ENCODE results near the gene DPEP1. TPM values are rescaled to one million over a fixed set of nuclear protein-coding genes. Genes with fewer than 3 reads are reported as not detected.
"Not testable (repeated sequence)": the region's sequence is repeated elsewhere in the genome, so short reads cannot be mapped to it uniquely, and the experiment has no call there.

The DPEP1 gene
- total RNA-seq, 2 donors from 2014 or later, result not detected

DNA sequence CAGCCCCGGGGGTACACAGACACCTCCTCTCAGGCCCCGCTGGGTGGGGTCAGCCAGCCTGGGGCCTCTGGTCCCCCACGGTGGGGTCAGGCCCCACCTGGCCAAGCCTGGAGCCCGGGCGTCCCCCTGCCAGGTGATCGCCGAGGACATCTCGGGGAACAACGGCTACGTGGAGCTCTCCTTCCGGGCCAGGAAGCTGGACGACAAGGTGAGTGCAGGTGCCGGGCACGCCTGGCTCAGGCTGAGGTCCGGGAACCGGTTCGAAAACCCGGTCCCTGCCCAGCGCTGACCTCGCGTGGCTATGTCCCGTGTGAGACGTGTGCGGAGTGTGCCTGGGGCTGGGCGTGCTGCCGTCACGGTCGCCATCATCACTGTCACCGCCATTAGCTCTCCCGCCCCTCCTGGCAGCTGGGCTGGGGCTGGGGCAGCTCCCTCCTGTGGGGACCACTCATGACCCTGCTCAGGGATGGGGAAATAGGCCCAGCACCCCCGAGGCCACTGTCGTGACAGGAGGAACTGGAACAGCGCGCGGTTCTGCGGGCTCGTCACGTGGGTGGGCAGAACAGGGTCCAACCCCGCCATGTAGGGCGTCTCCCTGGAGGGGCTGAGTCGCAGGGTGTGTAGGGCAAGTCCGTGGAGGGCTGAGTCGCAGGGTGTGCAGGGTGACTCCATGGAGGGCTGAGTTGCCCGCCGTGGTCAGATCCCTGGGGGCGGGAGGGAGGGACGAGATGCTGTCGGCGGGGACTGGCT lies 29.4 kb upstream of the DPEP1 start:
- no peaks in the 10 kb centered on the region for H3K9me3 ChIP-seq (ENCODE audit: control insufficient read depth, low read length, poor library complexity, severe bottlenecking)
- H3K4me3 Mint-ChIP-seq, result no peak overlapping the region
- no peak for ATAC-seq
- H3K27me3 Mint-ChIP-seq, result no peaks in the 10 kb centered on the region
- no peaks in the 10 kb centered on the region for H3K4me1 Mint-ChIP-seq
- H3K27ac Mint-ChIP-seq, result no peak overlapping the region
- no peaks in the 10 kb centered on the region for H3K36me3 Mint-ChIP-seq (ENCODE audit: low read depth)
- no peak for DNase-seq

DNA sequence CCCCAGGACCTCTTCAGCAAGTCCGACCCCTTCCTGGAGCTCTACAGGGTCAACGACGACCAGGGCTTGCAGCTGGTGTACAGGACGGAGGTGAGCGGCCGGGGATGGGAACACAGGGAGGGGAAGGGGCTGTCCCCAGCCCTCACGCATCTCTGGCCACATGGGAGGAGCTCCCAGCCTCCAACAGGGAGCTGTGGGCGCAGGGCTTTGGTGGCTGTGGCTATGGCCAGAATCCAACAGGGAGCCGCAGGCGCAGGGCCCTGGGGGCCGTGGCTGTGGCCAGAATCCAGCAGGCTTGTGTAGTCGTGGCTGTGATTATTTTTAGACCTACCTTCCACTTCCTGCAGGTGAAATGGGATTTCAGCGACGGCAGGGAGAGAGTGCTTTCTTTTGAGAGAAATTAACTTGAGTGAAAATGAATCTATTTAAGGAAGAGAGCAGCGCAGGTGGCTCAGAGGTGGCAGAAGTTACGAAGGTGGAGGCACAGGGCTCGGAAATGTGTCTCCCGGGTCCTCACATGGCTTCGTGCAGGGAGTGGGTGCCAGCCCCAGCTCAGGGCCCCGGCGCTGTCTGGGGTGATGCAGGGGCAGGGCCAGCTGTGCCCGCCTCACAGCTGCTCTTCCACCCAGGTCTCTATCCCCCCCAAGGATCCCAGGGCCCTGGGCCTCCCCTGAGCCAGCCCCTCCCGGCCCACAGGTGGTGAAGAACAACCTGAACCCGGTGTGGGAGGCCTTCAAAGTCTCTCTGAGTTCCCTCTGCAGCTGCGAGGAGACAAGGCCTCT lies 28.5 kb upstream of the DPEP1 start:
- no peak for DNase-seq
- ATAC-seq, result no peak
- Mint-ChIP-seq H3K4me3 (no peak overlapping the region), H3K27me3 (no peaks in the 10 kb centered on the region), H3K27ac (no peak overlapping the region), H3K36me3 (ENCODE audit: low read depth) (no peaks in the 10 kb centered on the region), H3K4me1 (no peaks in the 10 kb centered on the region)
- H3K9me3 ChIP-seq (ENCODE audit: control insufficient read depth, low read length, poor library complexity, severe bottlenecking), result no peaks in the 10 kb centered on the region

DNA sequence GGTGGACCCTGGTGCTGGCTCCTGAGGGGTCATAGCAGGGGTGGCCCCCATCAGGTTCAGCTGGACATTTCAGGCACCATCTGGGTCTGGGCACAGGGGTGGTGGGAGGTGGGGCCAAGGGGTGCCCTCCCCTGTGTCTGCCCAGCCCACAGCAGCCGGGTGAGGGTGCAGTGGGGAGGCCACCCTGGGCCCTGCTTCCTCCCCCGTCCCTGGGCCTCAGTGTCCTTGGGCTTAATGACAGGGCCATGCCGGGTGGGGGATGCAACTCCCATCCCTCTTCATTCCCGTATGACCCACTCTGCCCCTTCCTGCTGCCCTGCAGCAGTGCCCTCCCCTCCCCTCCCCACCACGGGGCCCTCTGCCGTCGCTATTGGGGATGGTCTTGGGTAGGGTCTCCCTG lies 27.2 kb upstream of the DPEP1 start:
- no peaks in the 10 kb centered on the region for H3K36me3 Mint-ChIP-seq (ENCODE audit: low read depth)
- H3K4me3 Mint-ChIP-seq, result no peak overlapping the region
- ATAC-seq (no peak), DNase-seq (no peak)
- peak overlapping the region; percentile 34 for H3K27ac Mint-ChIP-seq
- H3K27me3 Mint-ChIP-seq, result no peaks in the 10 kb centered on the region
- no peaks in the 10 kb centered on the region for H3K4me1 Mint-ChIP-seq
- H3K9me3 ChIP-seq (ENCODE audit: control insufficient read depth, low read length, poor library complexity, severe bottlenecking), result no peaks in the 10 kb centered on the region

DNA sequence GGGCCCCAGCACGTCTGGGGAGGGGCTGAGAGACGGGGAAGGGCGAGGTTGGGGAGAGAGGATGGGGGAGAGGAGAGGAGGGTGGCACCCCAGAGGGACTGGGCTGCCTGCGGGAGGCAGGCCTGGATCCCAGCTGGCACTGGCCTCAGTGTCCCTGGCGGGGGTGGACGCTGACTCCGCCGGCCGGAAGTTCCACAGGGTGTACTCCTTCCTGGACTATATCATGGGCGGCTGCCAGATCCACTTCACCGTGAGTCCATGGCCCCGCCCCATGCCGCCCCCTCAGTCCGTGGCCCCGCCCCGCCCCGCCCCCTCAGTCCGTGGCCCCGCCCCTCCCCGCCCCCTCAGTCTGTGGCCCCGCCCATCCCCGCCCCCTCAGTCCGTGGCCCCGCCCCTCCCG lies 26.6 kb upstream of the DPEP1 start:
- ATAC-seq, result peak; percentile 42
- H3K27ac Mint-ChIP-seq, result peak overlapping the region; percentile 34
- H3K27me3 Mint-ChIP-seq, result no peaks in the 10 kb centered on the region
- no peak overlapping the region for H3K4me3 Mint-ChIP-seq
- H3K9me3 ChIP-seq (ENCODE audit: control insufficient read depth, low read length, poor library complexity, severe bottlenecking), result no peaks in the 10 kb centered on the region
- H3K4me1 Mint-ChIP-seq, result no peaks in the 10 kb centered on the region
- H3K36me3 Mint-ChIP-seq (ENCODE audit: low read depth), result no peaks in the 10 kb centered on the region
- DNase-seq, result peak in 1 of 3 donors; percentile 31

DNA sequence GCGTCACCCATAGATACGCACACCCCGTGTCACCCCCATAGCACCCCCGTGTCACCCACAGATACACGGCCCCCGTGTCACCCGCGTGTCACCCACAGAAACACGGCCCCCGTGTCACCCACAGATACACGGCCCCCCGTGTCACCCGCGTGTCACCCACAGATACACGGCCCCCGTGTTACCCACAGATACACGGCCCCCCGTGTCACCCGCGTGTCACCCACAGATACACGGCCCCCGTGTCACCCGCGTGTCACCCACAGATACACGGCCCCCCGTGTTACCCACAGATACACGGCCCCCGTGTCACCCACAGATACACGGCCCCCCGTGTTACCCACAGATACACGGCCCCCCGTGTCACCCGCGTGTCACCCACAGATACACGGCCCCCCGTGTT lies 25.8 kb upstream of the DPEP1 start:
- H3K4me1 Mint-ChIP-seq; H3K9me3 ChIP-seq (ENCODE audit: control insufficient read depth, low read length, poor library complexity, severe bottlenecking): not testable (repeated sequence)

DNA sequence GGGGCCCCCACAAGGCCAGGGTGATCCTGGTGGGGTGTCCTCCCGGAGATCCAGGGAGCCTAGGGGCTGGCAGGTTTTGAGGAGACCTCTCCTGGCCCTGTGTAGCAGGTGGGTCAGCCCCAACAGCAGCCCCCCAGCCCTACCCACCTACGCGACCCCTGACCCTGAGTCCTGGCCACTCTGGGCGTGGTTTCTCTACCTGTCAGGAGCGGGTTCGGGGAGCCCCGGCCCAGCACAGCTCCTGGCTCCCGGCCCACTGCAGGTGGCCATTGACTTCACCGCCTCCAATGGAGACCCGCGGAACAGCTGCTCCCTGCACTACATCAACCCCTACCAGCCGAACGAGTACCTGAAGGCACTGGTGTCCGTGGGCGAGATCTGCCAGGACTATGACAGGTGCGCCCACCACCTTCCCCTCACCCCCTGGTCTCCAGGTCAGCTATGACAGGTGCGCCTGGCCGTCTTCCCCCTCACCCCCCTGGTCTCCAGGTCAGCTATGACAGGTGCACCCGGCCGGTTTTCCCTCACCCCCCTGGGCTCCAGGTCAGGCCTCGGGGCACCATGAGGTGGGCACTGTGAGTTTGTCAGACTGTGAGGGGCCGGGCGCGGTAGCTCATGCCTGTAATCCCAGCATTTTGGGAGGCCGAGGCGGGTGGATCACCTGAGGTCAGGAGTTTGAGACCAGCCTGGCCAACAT lies 24.9 kb upstream of the DPEP1 start:
- H3K9me3 ChIP-seq (ENCODE audit: control insufficient read depth, low read length, poor library complexity, severe bottlenecking), result no peaks in the 10 kb centered on the region
- Mint-ChIP-seq H3K27ac (no peak overlapping the region), H3K36me3 (ENCODE audit: low read depth) (no peaks in the 10 kb centered on the region), H3K4me3 (no peak overlapping the region), H3K27me3 (no peaks in the 10 kb centered on the region), H3K4me1 (peaks cover 3% of the 10 kb centered on the region)
- ATAC-seq (no peak), DNase-seq (no peak)

More for the DNA sequence above, 25.8 kb upstream of the DPEP1 start:
- not testable (repeated sequence) for H3K4me3 Mint-ChIP-seq; DNase-seq; H3K36me3 Mint-ChIP-seq (ENCODE audit: low read depth); H3K27me3 Mint-ChIP-seq; H3K27ac Mint-ChIP-seq; ATAC-seq

DNA sequence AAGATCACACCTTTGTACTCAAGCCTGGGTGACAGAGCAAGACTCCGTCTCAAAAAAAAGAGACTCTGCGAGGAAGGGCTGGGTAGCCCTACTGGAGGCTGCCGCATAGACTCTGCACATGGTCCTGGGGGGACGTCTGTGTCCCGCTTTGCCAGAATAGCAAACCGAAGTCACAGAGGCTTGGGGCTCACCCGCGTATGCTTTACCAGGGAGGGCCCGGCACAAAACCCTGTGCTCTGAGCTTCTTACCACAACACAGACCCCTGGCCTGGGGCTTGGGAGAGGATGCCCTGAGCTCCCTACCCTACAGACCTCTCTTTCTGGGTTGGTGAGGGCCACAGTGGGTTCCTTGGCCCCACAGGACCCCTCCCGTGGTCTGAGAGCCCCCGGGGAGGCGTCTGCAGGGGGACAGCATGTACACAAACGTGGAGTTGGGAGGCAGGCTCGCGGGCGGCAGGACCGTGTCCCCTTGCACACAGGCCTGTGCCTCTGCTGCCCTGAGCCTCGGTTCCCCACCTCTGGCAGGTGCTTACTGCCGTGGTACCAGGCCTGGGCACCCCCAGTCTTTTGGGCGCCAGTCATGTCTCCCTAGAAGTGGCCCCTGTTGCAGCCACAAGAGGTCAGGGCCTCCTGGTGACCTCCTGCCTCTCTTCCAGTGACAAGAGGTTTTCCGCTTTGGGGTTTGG lies 24.1 kb upstream of the DPEP1 start:
- no peaks in the 10 kb centered on the region for H3K36me3 Mint-ChIP-seq (ENCODE audit: low read depth)
- no peaks in the 10 kb centered on the region for H3K27me3 Mint-ChIP-seq
- no peak for ATAC-seq
- no peaks in the 10 kb centered on the region for H3K9me3 ChIP-seq (ENCODE audit: control insufficient read depth, low read length, poor library complexity, severe bottlenecking)
- no peak overlapping the region for H3K27ac Mint-ChIP-seq
- H3K4me1 Mint-ChIP-seq, result peaks cover 10% of the 10 kb centered on the region
- DNase-seq, result no peak
- no peak overlapping the region for H3K4me3 Mint-ChIP-seq

DNA sequence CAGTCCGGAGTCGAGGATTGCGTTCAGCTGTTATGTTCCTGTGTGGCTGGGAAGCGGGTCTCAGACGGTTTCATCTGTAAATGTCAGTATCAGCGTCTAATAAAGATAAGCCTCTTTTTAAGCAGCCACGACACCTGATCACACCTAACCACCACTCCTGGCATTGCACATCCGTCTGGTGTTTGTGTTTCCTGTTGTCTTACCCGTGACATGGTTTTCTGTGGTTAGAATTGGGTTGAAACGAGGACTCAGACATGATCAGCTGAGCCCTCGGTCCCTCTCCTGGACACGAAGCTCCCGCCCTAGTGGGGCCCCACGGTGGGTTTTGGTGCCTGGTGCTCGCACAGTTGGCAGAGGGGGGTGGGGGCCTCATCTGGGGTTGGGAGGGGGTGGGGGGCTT lies 19.6 kb upstream of the DPEP1 start:
- H3K4me3 Mint-ChIP-seq, result peak overlapping the region; percentile 82
- peaks cover 14% of the 10 kb centered on the region for H3K4me1 Mint-ChIP-seq
- no peaks in the 10 kb centered on the region for H3K36me3 Mint-ChIP-seq (ENCODE audit: low read depth)
- no peaks in the 10 kb centered on the region for H3K9me3 ChIP-seq (ENCODE audit: control insufficient read depth, low read length, poor library complexity, severe bottlenecking)
- DNase-seq, result peak; percentile 21 to 47 (median 34)
- H3K27me3 Mint-ChIP-seq, result no peaks in the 10 kb centered on the region
- peak; percentile 97 for ATAC-seq
- peak overlapping the region; percentile 95 for H3K27ac Mint-ChIP-seq

DNA sequence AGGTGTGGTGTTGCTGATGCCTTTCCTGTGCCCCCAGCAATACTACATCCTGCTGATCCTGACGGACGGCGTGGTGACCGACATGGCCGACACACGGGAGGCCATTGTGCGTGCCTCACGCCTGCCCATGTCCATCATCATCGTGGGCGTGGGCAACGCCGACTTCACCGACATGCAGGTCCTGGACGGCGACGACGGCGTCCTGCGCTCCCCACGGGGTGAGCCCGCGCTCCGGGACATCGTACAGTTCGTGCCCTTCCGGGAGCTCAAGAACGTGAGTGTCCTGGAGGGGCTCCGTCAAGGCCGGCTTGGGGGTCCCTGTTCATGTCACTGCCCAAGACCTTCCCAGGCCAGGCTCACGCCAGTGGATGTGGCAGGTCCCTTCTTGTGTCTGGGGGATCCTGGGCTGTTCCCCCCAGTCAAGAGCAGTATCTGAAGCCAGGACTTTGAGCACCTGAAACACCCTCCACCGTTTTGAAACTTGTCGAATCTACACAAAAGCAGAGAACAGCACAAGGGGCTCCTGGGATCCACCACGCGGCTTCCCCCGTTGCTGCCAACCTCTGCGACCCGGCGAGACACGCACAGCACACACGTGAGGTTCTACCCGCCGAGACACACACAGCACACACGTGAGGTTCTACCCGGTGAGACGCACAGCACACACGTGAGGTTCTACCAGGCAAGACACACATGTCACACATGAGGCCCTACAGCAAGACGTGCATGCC lies 17.9 kb upstream of the DPEP1 start:
- Mint-ChIP-seq H3K4me1 (peaks cover 17% of the 10 kb centered on the region), H3K36me3 (ENCODE audit: low read depth) (no peaks in the 10 kb centered on the region), H3K27ac (no peak overlapping the region), H3K4me3 (no peak overlapping the region), H3K27me3 (no peaks in the 10 kb centered on the region)
- ATAC-seq (no peak), DNase-seq (no peak)
- no peaks in the 10 kb centered on the region for H3K9me3 ChIP-seq (ENCODE audit: control insufficient read depth, low read length, poor library complexity, severe bottlenecking)

DNA sequence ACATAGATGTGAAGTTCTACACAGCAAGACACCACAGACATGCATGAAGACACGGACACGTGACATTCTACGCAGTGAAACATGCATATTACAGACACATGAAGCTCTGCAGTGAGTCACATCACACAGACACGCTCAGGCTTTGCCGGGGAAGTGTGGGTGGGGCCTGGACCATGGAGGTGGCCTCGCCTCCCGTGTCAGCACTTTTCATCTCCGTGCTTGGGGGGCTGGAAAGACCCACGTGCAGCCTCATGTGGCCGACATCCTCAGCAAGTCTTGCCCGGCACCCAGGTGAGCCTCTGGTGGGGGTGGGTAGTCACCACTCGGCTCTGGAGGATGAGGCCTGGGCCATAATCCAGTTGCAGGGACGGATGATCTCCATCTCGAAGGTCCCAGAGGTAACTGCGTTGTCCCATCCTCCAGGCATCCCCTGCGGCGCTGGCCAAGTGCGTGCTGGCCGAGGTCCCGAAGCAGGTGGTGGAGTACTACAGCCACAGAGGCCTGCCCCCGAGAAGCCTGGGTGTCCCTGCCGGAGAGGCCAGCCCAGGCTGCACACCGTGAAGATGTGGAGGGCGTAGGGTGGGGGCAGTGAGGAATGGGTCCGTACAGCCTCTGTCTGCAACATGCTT lies 17.3 kb upstream of the DPEP1 start:
- no peaks in the 10 kb centered on the region for H3K36me3 Mint-ChIP-seq (ENCODE audit: low read depth)
- no peak overlapping the region for H3K27ac Mint-ChIP-seq
- no peak for DNase-seq
- H3K27me3 Mint-ChIP-seq, result no peaks in the 10 kb centered on the region
- ATAC-seq, result no peak
- no peaks in the 10 kb centered on the region for H3K9me3 ChIP-seq (ENCODE audit: control insufficient read depth, low read length, poor library complexity, severe bottlenecking)
- peaks cover 17% of the 10 kb centered on the region for H3K4me1 Mint-ChIP-seq
- H3K4me3 Mint-ChIP-seq, result no peak overlapping the region

DNA sequence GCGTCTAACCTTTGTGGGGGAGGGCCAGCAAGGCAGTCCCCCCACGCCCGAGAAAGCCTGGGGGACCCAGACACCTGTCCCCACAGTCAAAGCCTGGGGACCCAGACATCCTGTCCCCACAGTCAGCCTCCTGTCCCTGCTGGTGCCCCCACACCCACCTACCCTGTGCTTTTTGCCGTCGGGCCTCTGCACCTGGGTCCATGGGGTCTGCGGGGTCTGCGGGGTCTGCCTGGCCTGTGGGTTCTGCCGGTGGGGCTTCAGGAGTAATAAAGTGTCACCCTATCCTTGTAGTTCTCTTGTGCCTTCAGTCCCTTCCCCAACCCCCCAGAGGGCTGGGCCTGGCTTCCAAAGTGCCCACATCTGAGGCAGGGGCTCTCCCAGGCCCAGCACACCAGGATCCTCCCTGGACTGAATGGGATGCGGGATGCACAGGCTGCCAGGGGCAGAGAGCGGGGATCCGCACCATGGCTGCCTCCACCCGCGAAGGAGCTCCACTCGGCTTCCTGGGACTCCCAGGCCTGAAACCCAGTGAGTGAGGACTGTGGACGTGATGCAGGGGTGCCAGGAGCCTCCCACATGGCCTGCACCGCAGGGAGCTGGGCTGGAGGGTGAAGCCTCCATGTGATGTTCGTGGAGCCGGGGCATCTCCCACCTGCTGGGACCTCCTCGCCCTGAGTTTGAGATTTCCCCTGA lies 16.3 kb upstream of the DPEP1 start:
- Mint-ChIP-seq H3K4me1 (peaks cover 17% of the 10 kb centered on the region), H3K27ac (no peak overlapping the region), H3K36me3 (ENCODE audit: low read depth) (no peaks in the 10 kb centered on the region), H3K4me3 (no peak overlapping the region), H3K27me3 (no peaks in the 10 kb centered on the region)
- no peak for DNase-seq
- no peak for ATAC-seq
- no peaks in the 10 kb centered on the region for H3K9me3 ChIP-seq (ENCODE audit: control insufficient read depth, low read length, poor library complexity, severe bottlenecking)

DNA sequence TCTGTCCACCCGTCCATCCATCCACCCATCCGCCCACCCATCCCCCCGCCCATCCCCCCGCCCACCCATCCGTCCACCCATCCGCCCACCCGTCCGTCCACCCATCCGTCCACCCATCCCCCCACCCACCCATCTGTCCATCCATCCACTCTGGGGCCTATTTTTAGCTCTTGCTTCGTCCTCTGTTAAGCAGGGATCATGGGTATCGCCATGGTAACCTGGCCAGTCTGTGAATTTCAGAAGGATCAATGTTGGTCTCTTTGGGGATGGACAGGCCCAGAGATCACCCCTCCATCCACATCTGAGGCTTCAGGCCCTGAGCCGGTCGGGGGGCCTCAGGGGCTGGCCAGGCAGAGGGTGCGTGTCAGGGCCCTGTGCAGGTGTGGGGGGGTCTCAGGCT lies 15.2 kb upstream of the DPEP1 start:
- ATAC-seq (no peak), DNase-seq (no peak)
- peaks cover 26% of the 10 kb centered on the region for H3K4me1 Mint-ChIP-seq
- no peaks in the 10 kb centered on the region for H3K36me3 Mint-ChIP-seq (ENCODE audit: low read depth)
- H3K27ac Mint-ChIP-seq, result no peak overlapping the region
- H3K27me3 Mint-ChIP-seq, result no peaks in the 10 kb centered on the region
- H3K4me3 Mint-ChIP-seq, result no peak overlapping the region
- H3K9me3 ChIP-seq (ENCODE audit: control insufficient read depth, low read length, poor library complexity, severe bottlenecking), result no peaks in the 10 kb centered on the region

Measured in T-helper 17 cell (primary cell).